HS-27A (cell line): Measurements from ENCODE around the gene BMP2K.

Experiments
- DNase-seq: peaks from one replicate; pipeline ENCODE4 v3.0.0-alpha.2; 2012; ENCODE audit warnings: low read depth, missing footprints

BMP2K gene

DNA sequence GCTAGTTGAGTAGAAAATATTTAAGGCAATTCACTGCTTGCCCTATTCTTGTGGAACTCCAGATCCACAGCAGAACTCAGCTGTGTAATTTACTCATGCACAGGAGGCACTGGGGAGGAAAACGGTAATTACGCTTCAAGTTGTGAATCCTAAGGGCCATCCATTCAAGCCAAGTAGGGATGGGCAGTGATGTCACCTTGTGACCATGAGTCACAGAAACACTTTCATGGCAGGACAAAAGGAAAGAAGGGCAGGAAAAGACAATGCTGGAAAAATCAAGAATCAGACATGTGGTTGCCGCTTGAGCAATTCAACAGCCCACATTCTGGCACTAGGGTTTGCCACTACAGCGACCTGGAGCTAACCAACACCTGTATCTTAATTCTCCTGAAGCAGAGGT is 161.7 kb downstream of the BMP2K start:
- no peak for DNase-seq

DNA sequence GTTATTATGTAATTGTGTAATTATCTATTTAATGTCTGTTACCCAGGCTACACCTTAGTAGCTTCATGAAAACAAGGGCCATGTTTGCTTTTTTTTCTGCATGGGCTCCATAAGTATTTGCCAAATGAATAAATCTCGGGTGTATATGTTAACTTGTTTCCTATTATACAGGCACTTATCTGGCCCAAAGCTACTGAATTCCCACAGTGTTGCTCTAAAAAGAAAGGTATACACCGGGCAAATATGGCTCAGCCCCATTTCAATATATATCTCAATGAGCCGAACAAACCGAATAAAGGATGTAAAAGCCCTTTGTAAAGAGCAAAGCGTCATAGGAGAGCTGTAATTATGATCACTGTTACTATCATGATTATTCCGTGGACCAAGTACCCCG is 162.3 kb downstream of the BMP2K start:
- DNase-seq = no peak

GRCh38 chr4:78938868-78939666 is 162.9 kb downstream of the BMP2K start, which contains the start of gene PAQR3:
Gene PAQR3, minus strand, starts transcription at chr4:78939438. Its CDS starts 214 bp downstream, at chr4:78939224.
- peak; percentile 52 for DNase-seq

DNA sequence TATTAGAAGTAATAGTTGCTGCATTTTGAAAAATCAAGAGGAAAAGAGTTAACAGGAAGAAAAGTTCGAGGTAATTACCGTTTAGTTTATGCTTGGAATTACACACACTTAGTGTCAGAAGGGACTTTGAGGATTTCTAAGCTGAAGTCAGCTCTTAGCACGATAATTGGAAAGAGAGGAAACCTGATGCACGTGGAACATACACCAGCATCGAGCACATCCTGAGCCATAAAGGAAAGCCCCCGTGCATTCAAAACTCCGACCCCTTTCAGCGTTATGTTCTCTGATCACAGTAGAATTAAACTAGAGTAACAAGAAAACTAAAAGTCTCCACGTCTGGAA is 163.5 kb downstream of the BMP2K start:
- DNase-seq = no peak

- no peak for DNase-seq
Observed at GRCh38 chr4:78940752-78941151, 164.6 kb downstream of the BMP2K start.

DNA sequence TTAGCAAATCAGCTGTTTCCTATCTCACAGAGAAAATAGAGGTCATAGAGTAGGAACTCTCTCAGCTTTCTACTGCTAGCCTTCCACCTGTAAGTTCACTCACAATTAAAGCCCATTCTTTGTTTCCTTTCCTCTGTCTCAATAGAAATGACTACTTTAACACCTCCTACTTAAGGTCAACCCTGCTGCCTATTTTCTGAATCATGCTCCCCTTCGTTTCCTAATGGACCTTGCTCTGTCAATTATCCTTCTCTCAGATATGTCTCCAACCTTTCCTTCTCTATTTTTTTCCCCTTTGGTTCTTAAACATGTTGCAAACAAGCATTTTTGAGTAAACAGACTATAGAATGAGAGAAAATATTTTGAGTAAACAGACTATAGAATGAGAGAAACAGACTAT is 168.2 kb downstream of the BMP2K start:
- DNase-seq = no peak

DNA sequence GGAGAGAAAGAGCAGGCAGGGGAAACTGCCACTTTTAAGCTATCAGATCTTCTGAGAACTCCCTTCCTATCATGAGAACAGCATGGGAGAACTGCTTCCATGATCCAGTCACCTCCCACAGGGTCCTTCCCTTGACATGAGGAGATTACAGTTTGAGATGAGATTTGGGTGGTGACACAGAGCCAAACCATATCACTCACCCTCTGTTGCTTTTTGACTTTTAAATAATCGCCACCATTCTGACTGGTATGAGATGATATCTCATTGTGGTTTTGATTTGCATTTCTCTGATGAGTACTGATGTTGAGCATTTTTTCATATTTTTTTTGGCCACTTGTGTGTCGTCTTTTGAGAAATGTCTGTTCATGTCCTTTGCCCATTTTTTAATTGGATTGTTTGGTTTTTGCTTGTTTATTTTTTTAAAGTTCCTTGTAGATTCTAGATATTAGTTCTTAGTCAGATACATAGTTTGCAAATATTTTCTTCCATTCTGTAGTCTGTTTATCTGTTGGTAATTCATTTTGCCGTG is 169.6 kb downstream of the BMP2K start:
- DNase-seq = peak; percentile 33

- DNase-seq = no peak
Observed at GRCh38 chr4:78949735-78950134, 173.6 kb downstream of the BMP2K start.

DNA sequence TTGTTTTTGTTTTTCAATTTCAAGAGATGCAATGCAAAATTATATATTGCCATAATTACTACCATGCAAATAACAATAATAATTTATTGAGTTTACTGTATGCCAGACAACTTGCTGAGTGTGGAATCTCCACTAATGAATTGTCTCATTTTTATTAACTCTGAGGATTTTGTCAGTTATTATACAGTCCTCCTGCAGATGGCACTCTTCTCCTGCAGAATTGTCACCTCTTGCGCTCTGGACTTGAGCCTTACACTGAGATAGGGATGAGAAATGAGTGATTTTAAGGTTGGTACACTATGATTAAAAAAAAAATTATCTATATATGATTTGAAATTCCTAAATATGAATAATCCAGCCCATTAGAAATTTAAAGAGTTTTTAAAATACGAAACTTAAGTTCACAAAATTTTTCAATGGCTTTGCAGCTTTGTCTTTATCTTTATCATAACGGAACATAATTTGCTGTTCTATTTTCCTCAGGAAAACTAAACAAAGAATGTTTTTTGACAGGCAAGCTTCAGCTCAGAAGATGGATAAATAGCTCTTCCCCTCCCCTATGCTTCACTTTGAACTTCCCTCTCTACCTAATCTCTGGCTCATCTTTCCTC is 175.8 kb downstream of the BMP2K start:
- no peak for DNase-seq

DNA sequence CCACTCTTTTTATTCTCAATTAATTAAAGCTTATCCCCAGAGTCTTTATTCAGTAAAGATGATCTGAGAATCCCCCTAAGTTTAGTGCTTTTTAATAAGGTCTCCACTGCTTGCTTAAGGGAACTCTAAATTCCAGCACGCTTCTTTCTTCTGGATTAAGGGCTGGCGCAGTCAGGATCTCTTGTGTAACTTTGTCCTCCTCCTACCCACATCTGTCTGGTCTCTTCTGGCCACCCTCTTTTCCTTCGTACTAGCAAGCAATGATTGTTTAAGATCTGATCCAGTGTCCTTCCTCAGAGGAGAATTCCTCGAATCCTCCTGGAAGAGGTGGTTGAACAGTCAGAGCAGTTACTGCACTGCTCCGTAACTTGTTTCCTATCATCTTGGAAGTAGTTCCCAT is 177.1 kb downstream of the BMP2K start:
- no peak for DNase-seq

DNA sequence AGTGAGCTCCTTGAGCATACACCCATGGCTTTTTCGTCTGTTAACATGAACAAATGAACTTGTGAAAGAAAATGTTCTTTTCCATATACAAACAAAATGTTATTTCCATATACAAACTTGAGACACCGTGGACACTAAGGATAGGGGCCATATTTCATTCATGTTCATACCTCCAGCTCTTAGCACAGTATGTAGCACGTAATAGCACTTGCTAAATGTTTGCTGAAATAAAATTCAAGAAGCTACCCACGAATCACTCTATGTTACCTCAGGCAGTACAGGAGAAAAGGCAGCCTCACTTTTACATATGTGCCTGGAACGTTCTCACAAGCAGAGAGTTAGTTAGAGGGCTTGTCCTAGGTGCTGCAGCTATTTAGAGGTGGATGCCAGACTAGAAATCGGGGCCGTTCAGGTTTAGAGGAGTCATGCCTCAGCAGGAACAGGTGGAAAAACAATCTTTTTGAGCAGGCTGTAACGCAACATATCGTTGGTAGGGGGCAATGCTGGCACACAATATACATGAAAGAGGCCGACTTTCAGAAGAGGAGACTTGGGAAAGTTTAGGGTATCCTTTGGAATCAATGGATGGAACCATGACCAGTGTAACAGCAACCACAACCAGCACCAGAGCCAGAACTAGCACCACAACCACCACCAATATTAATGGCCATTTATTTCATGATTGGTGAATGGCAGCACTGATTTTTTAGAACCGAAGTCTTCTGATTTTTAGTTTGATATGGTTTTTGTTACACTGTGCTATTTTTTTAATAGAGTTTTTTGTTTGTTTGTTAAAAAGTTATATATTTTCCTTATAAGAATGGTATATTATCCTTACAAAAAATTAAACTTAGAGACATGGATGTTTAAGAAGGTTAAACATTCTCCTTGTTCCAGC is 177.9 kb downstream of the BMP2K start:
- DNase-seq = no peak

- no peak for DNase-seq
Observed at GRCh38 chr4:78956975-78957374, 180.8 kb downstream of the BMP2K start.

- DNase-seq = no peak
Observed at GRCh38 chr4:78960926-78961325, 184.8 kb downstream of the BMP2K start.
